ENCODE measurements around the gene MT1F.

Gene MT1F

GRCh38 chr16:56632156-56632847 lies 25.5 kb upstream of the MT1F start, which contains the start of gene MT1M:
Gene MT1M (plus strand): TSS chr16:56632659. CDS start chr16:56632732, 73 bp downstream.
- Mint-ChIP-seq H3K9me3 (no peaks in the 10 kb centered on the region), H3K27ac (no peak within 1 kb of the TSS), H3K4me3 (peak within 1 kb of the TSS; percentile 43), H3K36me3 (ENCODE audit: low read depth) (no peaks in the 10 kb centered on the region), H3K4me1 (ENCODE audit: low read depth) (peaks cover 19% of the 10 kb centered on the region), H3K27me3 (peaks cover 74% of the 10 kb centered on the region)
- DNase-seq = no peak

DNA sequence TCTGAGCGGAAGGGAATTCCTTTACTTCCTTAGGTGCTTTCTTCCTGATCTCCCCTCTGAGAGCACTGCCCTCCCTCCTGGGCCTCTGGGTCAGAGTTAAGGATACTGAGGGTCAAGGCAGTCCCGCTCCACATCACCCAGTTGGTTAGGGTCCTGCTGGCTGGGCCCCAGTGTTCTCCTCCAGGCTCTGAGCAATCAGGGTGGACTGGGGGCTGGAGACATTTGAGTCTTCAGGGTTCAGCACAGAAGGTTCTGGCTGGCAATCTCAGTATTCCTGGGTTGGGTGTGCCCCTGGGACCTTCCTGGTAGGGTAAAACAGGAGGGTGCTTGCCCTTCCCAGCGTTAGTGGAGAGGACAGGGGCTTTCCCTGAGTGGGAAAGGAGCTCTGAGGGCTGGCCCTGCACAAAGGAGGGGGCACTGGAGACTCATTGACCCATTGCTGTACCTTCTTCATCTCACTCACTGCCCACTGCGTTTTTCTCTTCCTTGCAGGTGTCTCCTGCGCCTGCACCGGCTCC lies 24.9 kb upstream of the MT1F start:
- Mint-ChIP-seq H3K27ac (no peak overlapping the region), H3K4me1 (ENCODE audit: low read depth) (peaks cover 22% of the 10 kb centered on the region), H3K9me3 (no peaks in the 10 kb centered on the region), H3K4me3 (peak overlapping the region; percentile 15), H3K36me3 (ENCODE audit: low read depth) (no peaks in the 10 kb centered on the region), H3K27me3 (peaks cover 79% of the 10 kb centered on the region)
- DNase-seq = no peak

GRCh38 chr16:56633535-56633934 lies 24.2 kb upstream of the MT1F start:
- H3K4me1 Mint-ChIP-seq (ENCODE audit: low read depth) = peaks cover 27% of the 10 kb centered on the region
- H3K36me3 Mint-ChIP-seq (ENCODE audit: low read depth) = no peaks in the 10 kb centered on the region
- H3K27ac Mint-ChIP-seq = no peak overlapping the region
- H3K27me3 Mint-ChIP-seq = peaks cover 85% of the 10 kb centered on the region
- no peaks in the 10 kb centered on the region for H3K9me3 Mint-ChIP-seq
- no peak overlapping the region for H3K4me3 Mint-ChIP-seq
- DNase-seq = no peak

- DNase-seq = no peak
- H3K36me3 Mint-ChIP-seq (ENCODE audit: low read depth) = no peaks in the 10 kb centered on the region
- H3K27me3 Mint-ChIP-seq = peaks cover 97% of the 10 kb centered on the region
- peaks cover 29% of the 10 kb centered on the region for H3K4me1 Mint-ChIP-seq (ENCODE audit: low read depth)
- peak overlapping the region; percentile 51 for H3K4me3 Mint-ChIP-seq
- no peaks in the 10 kb centered on the region for H3K9me3 Mint-ChIP-seq
- no peak overlapping the region for H3K27ac Mint-ChIP-seq
Observed at GRCh38 chr16:56634715-56635440, 22.9 kb upstream of the MT1F start.

DNA sequence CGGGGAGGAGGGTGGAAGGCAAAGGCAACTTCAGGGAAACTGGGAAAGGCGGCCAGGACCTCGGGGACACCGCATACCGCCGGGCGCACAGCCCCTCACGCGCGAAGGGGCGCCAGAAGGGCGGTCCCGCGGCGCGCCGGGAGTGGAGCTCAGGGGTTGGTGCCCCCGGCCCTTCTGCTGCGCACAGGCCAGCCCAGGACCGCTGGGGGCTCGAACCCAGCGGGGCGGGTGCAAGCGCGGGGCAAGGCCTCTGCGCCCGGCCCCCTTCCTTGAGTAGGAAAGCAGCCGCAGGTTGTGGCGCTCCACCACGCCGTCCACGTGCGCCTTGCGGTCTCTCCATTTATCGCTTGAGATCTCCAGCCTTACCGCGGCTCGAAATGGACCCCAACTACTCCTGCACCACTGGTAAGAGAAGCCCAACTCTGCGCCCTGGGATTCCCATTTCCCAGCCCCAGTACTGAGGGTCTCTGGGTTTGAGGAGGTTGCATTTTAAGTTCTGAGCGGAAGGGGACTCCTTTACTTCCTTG lies 22.3 kb upstream of the MT1F start:
- no peak for DNase-seq

GRCh38 chr16:56636616-56637413 lies 20.9 kb upstream of the MT1F start:
- Mint-ChIP-seq H3K27me3 (peaks cover 92% of the 10 kb centered on the region), H3K4me1 (ENCODE audit: low read depth) (peaks cover 27% of the 10 kb centered on the region)

More for the DNA sequence above, 22.3 kb upstream of the MT1F start:
- H3K27me3 Mint-ChIP-seq = peaks cover 97% of the 10 kb centered on the region
- no peaks in the 10 kb centered on the region for H3K36me3 Mint-ChIP-seq (ENCODE audit: low read depth)
- H3K4me3 Mint-ChIP-seq = peak overlapping the region; percentile 51
- H3K4me1 Mint-ChIP-seq (ENCODE audit: low read depth) = peaks cover 29% of the 10 kb centered on the region
- H3K9me3 Mint-ChIP-seq = no peaks in the 10 kb centered on the region
- no peak overlapping the region for H3K27ac Mint-ChIP-seq

GRCh38 chr16:56637814-56638750 lies 19.7 kb upstream of the MT1F start, which contains the start of gene MT1A:
Gene MT1A (plus strand): TSS chr16:56638666. CDS start chr16:56638739, 73 bp downstream.
- Mint-ChIP-seq H3K27me3 (peaks cover 80% of the 10 kb centered on the region), H3K4me1 (ENCODE audit: low read depth) (peaks cover 31% of the 10 kb centered on the region), H3K4me3 (peak within 1 kb of the TSS; percentile 57), H3K36me3 (ENCODE audit: low read depth) (no peaks in the 10 kb centered on the region), H3K9me3 (no peaks in the 10 kb centered on the region), H3K27ac (no peak within 1 kb of the TSS)
- no peak for DNase-seq

More at GRCh38 chr16:56636616-56637413, 20.9 kb upstream of the MT1F start:
- no peaks in the 10 kb centered on the region for H3K9me3 Mint-ChIP-seq
- no peak for DNase-seq
- no peak overlapping the region for H3K4me3 Mint-ChIP-seq
- no peak overlapping the region for H3K27ac Mint-ChIP-seq
- H3K36me3 Mint-ChIP-seq (ENCODE audit: low read depth) = no peaks in the 10 kb centered on the region

- DNase-seq = no peak
- H3K36me3 Mint-ChIP-seq (ENCODE audit: low read depth) = no peaks in the 10 kb centered on the region
- H3K9me3 Mint-ChIP-seq = no peaks in the 10 kb centered on the region
- H3K27ac Mint-ChIP-seq = no peak overlapping the region
- peaks cover 71% of the 10 kb centered on the region for H3K27me3 Mint-ChIP-seq
- H3K4me3 Mint-ChIP-seq = no peak overlapping the region
- peaks cover 40% of the 10 kb centered on the region for H3K4me1 Mint-ChIP-seq (ENCODE audit: low read depth)
Observed at GRCh38 chr16:56639045-56639444, 18.7 kb upstream of the MT1F start.

DNA sequence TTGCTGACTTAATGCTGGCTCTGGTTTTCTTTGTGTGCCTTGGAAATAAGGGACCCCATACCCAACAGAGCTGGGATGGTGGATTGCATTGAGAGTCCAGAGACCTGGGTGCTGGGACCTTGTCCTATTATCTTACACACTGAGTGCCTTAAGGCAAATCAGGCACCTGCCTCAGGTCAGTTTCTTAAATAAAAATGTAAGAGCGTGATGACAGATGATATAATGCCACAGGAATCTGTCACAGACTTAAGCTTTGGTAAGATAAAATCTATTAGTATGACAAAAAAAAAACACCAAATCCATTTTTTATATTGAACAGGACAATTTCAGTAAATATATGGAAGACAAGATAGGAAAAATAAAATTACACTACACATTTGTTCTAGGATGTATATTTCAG lies 17.7 kb upstream of the MT1F start:
- Mint-ChIP-seq H3K9me3 (no peaks in the 10 kb centered on the region), H3K36me3 (ENCODE audit: low read depth) (no peaks in the 10 kb centered on the region), H3K4me3 (no peak overlapping the region), H3K4me1 (ENCODE audit: low read depth) (peaks cover 39% of the 10 kb centered on the region), H3K27ac (no peak overlapping the region), H3K27me3 (peaks cover 61% of the 10 kb centered on the region)
- DNase-seq = no peak

DNA sequence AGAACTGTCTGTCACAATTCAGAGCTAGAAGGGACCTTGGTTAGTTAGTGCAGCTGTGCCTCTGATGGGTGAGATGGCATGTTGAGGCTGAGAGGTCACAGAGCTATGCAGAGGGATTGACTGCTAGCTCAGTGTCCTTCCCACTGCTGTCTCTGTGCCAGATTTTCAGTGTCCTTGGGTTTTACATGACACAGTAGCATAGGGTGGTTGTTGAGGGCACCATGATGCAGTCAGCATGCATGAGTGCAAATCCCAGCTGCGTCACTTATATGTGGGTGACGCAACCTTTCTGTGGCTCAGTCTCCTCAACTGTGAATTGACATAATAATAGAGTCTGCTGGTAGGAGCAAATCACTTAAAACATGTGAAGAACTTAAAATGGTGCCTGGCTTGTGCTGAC lies 16.6 kb upstream of the MT1F start:
- no peak for DNase-seq
- no peaks in the 10 kb centered on the region for H3K9me3 Mint-ChIP-seq
- no peak overlapping the region for H3K27ac Mint-ChIP-seq
- H3K27me3 Mint-ChIP-seq = peaks cover 51% of the 10 kb centered on the region
- H3K36me3 Mint-ChIP-seq (ENCODE audit: low read depth) = no peaks in the 10 kb centered on the region
- H3K4me3 Mint-ChIP-seq = no peak overlapping the region
- H3K4me1 Mint-ChIP-seq (ENCODE audit: low read depth) = peaks cover 32% of the 10 kb centered on the region

DNA sequence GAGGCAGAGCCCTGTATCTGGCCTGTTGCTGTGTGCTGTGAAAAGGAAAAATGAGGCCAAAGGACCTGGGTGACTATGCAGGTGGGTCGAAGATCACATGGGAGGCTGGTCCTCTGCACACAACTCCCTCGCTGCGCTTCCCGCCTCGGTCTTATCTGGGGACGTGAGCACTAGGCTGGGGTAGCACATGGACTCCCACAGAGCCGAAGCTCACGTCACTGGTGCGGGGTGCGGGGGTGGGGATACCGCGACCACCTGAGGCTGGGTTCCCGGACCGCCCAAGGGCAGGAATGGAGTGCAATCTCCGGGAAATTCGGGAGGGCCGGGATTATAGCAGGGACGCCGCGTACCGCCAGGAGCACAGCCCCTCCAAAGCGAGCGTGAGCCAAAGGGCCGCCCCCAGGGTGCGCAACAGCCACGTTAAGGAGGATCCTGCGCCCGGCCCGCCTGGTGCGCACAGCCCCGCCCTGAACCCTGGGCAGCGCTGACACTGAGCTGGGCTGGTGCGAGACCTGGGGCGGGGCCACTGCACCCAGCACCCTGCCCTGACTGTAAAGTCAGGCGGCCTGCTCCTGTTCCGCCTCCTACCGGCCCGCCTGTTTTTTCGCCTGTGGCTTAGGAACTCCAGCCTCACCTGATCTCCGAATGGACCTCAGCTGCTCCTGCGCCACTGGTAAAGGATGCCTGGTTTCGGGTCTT lies 14.5 kb upstream of the MT1F start:
- peak; percentile 85 for DNase-seq
- Mint-ChIP-seq H3K36me3 (ENCODE audit: low read depth) (no peaks in the 10 kb centered on the region), H3K4me3 (peak overlapping the region; percentile 63), H3K9me3 (no peaks in the 10 kb centered on the region), H3K27ac (peak overlapping the region; percentile 51), H3K27me3 (peaks cover 36% of the 10 kb centered on the region), H3K4me1 (ENCODE audit: low read depth) (peaks cover 25% of the 10 kb centered on the region)

DNA sequence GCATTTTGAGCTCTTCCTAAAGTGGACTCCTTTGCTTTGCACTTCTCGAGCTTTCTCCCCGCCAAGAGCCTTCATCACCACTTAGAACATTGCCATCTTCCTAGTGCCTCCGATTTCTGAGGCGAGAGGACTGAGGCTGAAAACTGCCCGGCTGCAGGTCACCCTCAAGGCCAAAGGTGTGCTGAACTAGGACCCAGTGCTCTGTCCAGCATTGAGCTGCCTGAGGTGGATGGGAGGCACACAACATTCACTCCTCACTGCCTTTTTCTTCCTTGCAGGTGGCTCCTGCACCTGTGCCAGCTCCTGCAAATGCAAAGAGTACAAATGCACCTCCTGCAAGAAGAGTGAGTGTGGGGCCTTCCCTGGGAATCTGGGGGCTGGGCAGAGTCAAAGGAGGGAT lies 13.9 kb upstream of the MT1F start:
- Mint-ChIP-seq H3K9me3 (no peaks in the 10 kb centered on the region), H3K36me3 (ENCODE audit: low read depth) (no peaks in the 10 kb centered on the region), H3K27me3 (peaks cover 34% of the 10 kb centered on the region), H3K4me1 (ENCODE audit: low read depth) (peaks cover 22% of the 10 kb centered on the region), H3K27ac (no peak overlapping the region), H3K4me3 (peak overlapping the region; percentile 63)
- DNase-seq = no peak

GRCh38 chr16:56645311-56645710 lies 12.4 kb upstream of the MT1F start:
- Mint-ChIP-seq H3K36me3 (ENCODE audit: low read depth) (no peaks in the 10 kb centered on the region), H3K27me3 (peaks cover 26% of the 10 kb centered on the region), H3K9me3 (no peaks in the 10 kb centered on the region), H3K4me1 (ENCODE audit: low read depth) (peaks cover 22% of the 10 kb centered on the region), H3K4me3 (no peak overlapping the region), H3K27ac (no peak overlapping the region)
- no peak for DNase-seq

All from activated T-cell treated with anti-CD3 and anti-CD28 coated beads, Interleukin-2, amount 50 U/mL, for 24 hours (primary cell).